Right lobe of liver (tissue), 4 donors: Measurements from ENCODE around the gene BEST2.

Experiments used
- POLR2A ChIP-seq: fragments of 450-650 bp; IDR thresholded peaks from one replicate; pipeline ENCODE4 v1.6.1; 2017; ENCODE audit warnings: antibody characterized with exemption, mild to moderate bottlenecking
- TF ChIP-seq, protein P1 (sequence below), 4 donors: fragments of 200-600 bp in 3 of 4; fragments of 450-650 bp in 1 of 4; IDR thresholded peaks; one replicate each; pipeline versions ENCODE4 v1.5.1 to v1.8.0; 2016 to 2022; ENCODE audit warnings: antibody characterized with exemption in 4 of 4, mild to moderate bottlenecking in 2 of 4
- donor health status: DM: no; HTN: no; CAD: no.
- donor health status: DM: no; HTN: no; CAD: no.
- donor health status: DM: no; HTN: yes; CAD: no.

DNA sequence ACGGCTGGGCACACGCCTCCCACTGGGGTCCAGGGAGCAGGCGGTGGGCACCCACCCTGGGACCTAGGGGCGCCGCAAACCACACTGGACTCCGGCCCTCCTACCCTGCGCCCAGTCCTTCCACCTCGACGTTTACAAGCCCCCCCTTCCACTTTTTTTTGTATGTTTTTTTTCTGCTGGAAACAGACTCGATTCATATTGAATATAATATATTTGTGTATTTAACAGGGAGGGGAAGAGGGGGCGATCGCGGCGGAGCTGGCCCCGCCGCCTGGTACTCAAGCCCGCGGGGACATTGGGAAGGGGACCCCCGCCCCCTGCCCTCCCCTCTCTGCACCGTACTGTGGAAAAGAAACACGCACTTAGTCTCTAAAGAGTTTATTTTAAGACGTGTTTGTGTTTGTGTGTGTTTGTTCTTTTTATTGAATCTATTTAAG, 41.3 kb downstream of the BEST2 start:
- TF ChIP-seq, protein P1, sequence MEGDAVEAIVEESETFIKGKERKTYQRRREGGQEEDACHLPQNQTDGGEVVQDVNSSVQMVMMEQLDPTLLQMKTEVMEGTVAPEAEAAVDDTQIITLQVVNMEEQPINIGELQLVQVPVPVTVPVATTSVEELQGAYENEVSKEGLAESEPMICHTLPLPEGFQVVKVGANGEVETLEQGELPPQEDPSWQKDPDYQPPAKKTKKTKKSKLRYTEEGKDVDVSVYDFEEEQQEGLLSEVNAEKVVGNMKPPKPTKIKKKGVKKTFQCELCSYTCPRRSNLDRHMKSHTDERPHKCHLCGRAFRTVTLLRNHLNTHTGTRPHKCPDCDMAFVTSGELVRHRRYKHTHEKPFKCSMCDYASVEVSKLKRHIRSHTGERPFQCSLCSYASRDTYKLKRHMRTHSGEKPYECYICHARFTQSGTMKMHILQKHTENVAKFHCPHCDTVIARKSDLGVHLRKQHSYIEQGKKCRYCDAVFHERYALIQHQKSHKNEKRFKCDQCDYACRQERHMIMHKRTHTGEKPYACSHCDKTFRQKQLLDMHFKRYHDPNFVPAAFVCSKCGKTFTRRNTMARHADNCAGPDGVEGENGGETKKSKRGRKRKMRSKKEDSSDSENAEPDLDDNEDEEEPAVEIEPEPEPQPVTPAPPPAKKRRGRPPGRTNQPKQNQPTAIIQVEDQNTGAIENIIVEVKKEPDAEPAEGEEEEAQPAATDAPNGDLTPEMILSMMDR (IDR thresholded peaks at IDR 0.05) = no peak
- no peak for TF ChIP-seq POLR2A
